Articular chondrocyte of knee joint (primary cell): ENCODE measurements around the gene AANAT. TPM values are rescaled to one million over a fixed set of nuclear protein-coding genes. Genes with fewer than 3 reads are reported as not detected.

Source experiments
- total RNA-seq: library from RNA; depleted of rRNA; stranded (reverse); fragments of >200 nt; gene quantifications from 2 replicates; pipeline ENCODE4 v1.2.3, GENCODE V29; 2012

The AANAT gene
- total RNA-seq, result not detected in 2 replicates

GRCh38 chr17:76467366-76467765 is at the start of gene AANAT:
Gene AANAT, plus strand, starts transcription at chr17:76467603. Its CDS starts 1,144 bp downstream, at chr17:76468747.

GRCh38 chr17:76452660-76453430 is 14.6 kb upstream of the AANAT start, which contains the start of gene UBE2O:
Gene UBE2O, minus strand, starts transcription at chr17:76453152. Its CDS starts 11 bp downstream, at chr17:76453141.

GRCh38 chr17:76501018-76501826 is 33.8 kb downstream of the AANAT start, which contains the start of gene RHBDF2:
Gene RHBDF2, minus strand, starts transcription at chr17:76501423. Its CDS starts 19,899 bp downstream, at chr17:76481524.

Other genes with a start within 250 kb of the AANAT start
- 0.26 and 0.76 TPM in 2 replicates for gene RNF157, start 227.1 kb upstream of the AANAT start, total RNA-seq
- 3.2 and 3.4 TPM in 2 replicates for gene UBALD2, start 202.3 kb upstream of the AANAT start, total RNA-seq
- gene QRICH2, start 159.3 kb upstream of the AANAT start, total RNA-seq, result 2.3 and 2.4 TPM in 2 replicates
- gene PRPSAP1, start 113.7 kb upstream of the AANAT start, total RNA-seq, result 43.2 and 60.4 TPM in 2 replicates
- gene SPHK1, start 83.0 kb upstream of the AANAT start, total RNA-seq, result 18.1 and 32.8 TPM in 2 replicates
- 20.6 and 24.2 TPM in 2 replicates for gene UBE2O, start 14.5 kb upstream of the AANAT start, total RNA-seq
- 5.9 and 6.5 TPM in 2 replicates for gene RHBDF2, start 33.8 kb downstream of the AANAT start, total RNA-seq
- gene CYGB, start 70.1 kb downstream of the AANAT start, total RNA-seq, result 10.7 and 12.6 TPM in 2 replicates
- 1.6 and 3.0 TPM in 2 replicates for gene PRCD, start 72.4 kb downstream of the AANAT start, total RNA-seq
- 0.78 and 1.4 TPM in 2 replicates for gene ST6GALNAC2, start 118.3 kb downstream of the AANAT start, total RNA-seq
- gene ST6GALNAC1, start 176.2 kb downstream of the AANAT start, total RNA-seq, result not detected in 2 replicates
- 280 and 305 TPM in 2 replicates for gene MXRA7, start 243.4 kb downstream of the AANAT start, total RNA-seq